ENCODE results near the gene PTPN20.

The PTPN20 gene

GRCh38 chr10:47022311-47023131, 111.3 kb downstream of the PTPN20 start:
- no peak for DNase-seq

- DNase-seq, result no peak
These were observed 112.2 kb downstream of the PTPN20 start for GRCh38 chr10:47023237-47024045.

DNA sequence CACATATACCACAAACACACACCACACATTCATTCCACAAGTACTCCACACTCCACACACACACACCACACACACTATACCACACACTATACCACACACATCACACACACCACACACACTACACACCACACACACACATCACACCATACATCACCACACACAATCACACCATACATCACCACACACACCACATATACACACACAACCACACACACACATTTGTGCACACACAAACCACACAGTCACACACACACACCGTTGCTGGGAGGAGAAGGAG, 112.8 kb downstream of the PTPN20 start:
- DNase-seq, result no peak

GRCh38 chr10:47024399-47025252, 113.4 kb downstream of the PTPN20 start:
- no peak for DNase-seq

GRCh38 chr10:47025253-47025539, 114.0 kb downstream of the PTPN20 start:
- DNase-seq, result no peak

DNA sequence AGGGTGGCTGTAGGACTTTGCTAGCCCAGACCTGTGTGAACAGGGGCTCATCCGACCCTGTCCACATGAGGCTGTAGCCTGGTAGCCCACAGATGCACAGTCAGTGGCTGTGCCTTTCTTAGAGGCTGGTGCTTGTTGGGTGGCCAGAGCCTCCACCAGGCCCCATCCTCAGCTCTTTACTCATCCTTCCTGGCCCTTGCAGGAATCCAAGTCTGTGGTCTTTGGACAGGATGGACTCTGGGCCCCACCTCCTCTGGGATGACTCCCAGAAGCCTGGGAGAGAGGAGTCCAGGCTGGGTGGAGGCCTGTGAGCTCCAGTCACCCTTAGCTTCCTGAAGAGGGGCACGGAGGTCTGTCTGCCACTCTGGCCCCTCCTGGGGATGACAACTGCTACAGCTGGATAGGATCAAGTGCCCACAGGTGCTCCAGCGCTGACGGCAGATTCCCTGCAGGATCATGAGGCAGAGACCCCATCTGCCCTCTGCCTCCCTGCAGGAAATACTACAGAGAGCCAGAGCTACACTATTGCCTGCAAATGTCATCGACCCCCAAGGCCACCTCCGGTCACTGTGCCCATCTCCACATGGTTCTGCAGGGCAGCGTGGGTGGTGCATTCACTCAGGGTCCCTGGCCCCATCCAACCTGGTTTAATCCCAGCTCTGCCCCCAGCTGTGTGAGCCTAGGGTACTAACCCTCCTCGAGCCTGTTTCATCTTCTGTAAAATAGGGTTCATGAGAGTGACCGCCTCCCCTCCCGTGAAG, 114.5 kb downstream of the PTPN20 start:
- DNase-seq, result no peak

DNA sequence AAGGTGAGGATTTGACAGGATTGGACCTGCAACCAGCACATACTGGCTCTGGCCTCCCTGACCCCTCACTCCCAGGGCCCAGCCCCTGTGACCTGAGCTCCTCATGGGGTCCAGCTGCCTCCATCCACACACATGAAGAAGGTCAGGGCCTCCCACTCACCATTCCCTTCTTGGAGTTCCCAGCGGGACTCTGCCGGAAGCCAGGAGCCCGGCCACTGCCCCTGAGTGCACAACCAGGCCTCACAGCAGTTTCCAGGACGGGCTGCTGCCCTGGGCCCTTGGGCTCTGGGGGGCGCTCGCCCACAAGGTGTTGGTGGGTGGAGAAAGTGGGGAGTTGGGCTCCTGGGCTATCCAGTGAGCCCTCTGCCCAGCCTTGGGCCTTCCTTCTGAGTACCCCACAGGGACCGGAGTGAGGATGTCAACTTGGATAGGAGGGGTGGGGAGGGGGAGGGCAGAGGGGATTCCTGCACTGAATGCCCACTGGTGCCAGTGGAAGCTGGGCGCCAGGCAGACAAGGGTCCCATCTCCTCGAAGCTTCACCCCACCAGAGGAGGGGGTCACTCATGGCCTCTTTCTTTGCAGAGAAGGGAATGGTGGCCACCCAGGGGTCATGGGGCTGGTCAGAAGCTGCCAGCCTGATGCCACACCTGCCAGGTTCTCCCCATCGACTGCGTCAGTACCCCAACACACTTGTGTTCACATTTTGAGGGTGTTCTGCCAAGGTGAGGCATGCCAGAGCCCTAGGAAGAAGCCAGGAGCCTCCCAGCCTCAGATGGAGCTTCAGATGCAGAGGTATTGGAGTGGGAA, 115.3 kb downstream of the PTPN20 start:
- no peak for DNase-seq

DNA sequence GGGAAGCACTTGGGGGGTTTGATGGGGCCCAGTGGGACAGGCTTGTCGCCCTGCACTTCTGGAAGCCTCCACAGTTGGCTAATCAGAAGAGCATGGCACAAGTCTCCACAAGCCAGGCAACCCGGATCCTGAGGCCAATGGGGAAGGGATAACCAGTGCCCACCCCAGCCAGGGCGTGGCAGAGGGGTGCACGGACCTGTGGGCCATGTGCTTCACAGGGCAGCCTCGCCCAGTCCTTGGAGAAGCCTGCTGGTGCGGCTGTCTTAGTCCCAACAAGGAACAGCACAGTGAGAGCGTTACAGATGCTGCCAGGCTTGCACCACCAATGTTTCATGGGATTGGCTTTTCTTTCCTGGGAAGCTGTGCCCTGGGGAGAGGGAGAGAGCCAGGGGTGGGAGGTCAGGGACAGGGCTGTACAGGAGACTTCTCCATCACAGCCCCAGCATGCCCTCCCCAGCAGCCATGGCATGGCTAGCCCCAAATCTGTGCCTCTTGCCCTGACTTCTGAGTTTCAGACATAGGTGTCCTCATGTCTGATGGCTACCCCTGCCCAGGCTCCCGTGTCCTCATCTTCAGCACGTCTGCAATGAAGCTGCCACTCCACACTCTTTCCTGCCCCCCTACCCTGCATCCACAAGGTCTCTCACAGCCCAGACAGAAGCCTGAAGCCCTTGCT, 116.0 kb downstream of the PTPN20 start:
- no peak for DNase-seq

DNA sequence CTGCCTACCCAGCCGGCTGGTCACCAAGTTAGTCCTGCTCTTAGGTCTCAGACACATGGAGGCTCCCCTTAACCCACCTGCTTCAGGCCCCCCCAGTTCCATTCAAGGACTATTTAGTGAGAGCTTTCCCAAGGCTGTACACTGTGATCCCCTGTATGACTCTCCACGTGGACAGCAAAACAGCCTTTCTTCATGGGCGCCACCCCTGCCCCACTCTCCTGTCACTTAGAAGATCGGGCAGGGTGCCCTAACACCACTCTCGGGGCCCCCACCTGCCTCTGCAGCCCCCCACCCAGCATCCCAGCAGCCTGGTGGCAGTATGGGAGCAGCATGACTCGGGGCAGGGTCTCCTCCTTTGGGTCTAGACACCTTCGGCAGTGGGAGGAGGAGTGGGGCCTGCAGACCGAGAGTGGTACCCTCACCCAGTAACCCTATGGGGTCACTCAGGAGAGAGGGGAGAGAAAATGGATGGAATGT, 116.6 kb downstream of the PTPN20 start:
- no peak for DNase-seq

DNA sequence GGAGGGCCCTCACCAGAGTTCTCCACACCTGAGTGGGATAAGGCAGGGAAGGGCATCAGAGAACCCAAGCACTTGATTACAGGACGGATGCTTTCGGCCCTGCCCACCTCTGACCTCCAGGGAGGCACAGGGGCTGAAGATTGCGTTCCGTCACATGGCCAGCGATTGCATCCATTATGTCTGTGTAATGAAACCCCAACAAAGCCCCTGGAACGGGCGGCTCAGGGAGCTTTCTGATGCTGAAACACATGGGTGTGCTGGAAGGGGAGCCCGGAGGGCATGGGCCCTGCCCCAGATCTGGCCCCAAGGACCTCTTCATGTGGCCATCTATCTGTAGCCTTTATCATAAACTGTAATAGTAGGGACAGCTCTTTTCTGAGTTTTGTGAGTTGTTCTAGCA, 117.2 kb downstream of the PTPN20 start:
- DNase-seq, result no peak

DNA sequence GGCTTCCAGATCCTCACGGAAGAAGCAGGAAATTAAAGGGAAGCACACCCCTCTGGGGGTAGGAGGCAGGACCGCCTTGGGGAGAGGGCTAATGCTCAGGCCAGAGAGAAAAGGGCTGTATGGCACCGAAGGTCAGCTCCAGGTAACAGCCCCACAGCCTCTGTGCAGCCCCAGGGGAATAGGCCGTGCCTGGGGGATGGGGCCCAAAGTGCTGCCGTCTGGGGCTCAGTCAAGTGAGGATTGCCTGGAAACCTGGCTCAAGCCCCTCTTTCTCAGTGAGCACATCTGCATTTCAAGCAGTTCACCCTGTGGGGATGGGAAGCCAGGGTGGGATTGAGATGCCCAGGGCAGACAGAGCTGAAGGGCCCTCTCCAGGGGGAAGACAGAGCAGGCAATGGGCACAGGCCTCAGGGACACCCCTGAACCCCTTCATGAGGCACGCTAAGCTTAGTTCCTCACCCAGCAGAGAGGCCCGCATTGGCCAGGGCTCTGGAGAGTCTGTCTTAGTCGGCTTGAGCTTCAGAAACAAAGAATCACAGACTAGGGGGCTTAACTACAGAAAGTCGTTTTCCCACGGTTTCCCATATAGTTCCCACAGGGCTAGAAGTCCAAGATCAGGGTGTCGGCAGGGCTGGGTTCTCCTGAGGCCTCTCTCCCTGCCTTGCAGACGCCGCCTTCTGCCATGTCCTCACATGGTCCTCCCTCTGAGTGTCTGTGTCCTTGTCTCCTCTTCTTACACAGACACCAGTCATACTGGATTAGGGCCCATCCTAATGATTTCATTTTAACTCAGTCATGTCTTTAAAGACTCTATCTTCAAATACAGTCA, 118.2 kb downstream of the PTPN20 start:
- no peak for DNase-seq

GRCh38 chr10:47030191-47030703, 119.0 kb downstream of the PTPN20 start:
- no peak for DNase-seq

- DNase-seq, result no peak
These were observed 120.1 kb downstream of the PTPN20 start for GRCh38 chr10:47031211-47031900.

DNA sequence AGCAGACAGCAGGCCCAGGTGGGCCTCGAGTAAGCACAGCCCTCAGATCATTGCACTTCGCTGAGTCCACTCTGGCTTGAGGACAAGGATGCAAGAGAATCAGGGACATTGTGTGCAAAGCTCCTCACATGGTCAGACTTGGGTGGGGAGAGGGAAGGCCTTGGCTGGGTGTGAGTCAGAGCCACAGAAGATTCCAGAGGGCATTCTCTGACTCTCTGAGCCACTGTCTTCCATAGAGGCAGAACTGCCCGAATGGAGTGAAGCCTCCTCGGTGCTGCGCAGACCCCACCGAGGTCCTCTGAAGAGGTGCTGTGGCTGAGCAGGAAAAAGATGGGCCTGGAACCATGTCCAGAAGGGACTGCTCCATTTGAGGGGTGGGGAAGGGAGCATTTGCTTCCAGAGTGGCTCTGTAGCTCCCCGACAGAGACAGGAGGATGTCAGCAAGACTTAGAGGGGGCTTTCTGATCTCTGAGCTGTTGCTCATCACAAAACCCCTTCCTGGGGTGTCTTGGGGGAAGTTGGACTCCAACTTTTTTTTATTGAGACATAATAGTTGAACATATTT, 120.8 kb downstream of the PTPN20 start:
- no peak for DNase-seq

- DNase-seq, result no peak
These were observed 121.9 kb downstream of the PTPN20 start for GRCh38 chr10:47033081-47033480.

GRCh38 chr10:47033541-47034270, 122.5 kb downstream of the PTPN20 start:
- no peak for DNase-seq

DNA sequence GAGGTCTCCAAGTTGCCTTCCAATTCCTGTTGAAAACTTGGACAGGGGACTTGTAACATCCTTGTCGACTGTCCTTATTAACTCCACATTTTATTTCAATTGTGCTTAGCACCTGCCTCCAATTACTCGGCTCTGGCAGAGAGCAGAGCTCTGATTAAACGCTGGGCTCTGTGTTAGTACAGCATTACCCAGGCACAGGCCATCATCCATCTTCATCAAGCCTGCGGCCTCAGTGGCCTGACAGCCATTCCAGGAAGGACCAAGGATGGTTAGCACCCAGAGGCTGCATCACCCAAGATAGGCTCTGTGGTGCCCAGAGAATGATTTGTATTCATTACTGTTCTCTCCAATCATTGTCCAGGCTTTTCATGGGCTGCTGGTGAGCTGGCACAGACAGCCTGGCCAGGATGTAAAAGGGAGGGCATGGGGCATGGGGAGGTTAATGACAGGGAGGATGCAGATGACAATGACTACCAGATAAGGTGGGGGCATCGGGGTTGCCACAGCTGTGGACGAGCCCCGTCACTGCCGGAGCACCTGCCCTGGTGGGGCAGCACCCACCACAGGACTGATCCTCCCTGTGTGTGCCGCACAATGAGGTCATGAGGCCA, 123.3 kb downstream of the PTPN20 start:
- DNase-seq, result no peak
